Measurements from ENCODE around the gene TMCO1. TPM values are rescaled to one million over a fixed set of nuclear protein-coding genes. Genes with fewer than 3 reads are reported as not detected.

The TMCO1 gene
- total RNA-seq, 1 experiment from 2014 or later, result 64.1 TPM

DNA sequence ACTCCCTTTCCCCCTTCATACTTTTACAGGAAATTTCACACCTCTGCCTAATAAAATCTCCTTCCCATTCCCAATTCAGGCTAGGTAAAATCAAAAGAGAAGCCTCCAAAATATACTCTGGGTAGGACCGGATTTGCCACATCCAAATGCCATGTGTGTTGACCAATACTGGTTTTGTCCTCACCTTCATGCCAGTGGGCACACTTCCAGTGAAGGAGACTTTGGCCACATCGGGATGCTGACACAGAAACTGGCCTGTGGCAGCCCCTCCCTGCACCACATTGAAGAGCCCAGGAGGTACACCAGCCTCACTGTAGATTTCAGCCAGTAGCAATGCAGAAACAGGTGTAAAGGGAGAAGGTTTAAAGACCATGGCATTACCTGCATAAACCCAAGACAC is 88.4 kb downstream of the TMCO1 start:
- Histone ChIP-seq H3K79me2 (ENCODE audit: low read depth) (no peaks in the 10 kb centered on the region), H4K20me1 (ENCODE audit: insufficient read depth) (no peaks in the 10 kb centered on the region), H3K9me3 (ENCODE audit: insufficient read depth, low read depth) (no peaks in the 10 kb centered on the region), H2AFZ (no peak overlapping the region), H3K9me2 (ENCODE audit: insufficient read depth) (no peaks in the 10 kb centered on the region), H3K4me3 (no peak overlapping the region), H3K27ac (no peak overlapping the region), H3K4me1 (replicated peaks; ENCODE audit: insufficient read depth) (no peaks in the 10 kb centered on the region), H3K27me3 (ENCODE audit: insufficient read depth, low read depth) (no peaks in the 10 kb centered on the region), H3K4me2 (no peak overlapping the region), H3F3A (ENCODE audit: insufficient read depth, low read depth) (no peaks in the 10 kb centered on the region), H3K36me3 (ENCODE audit: low read depth) (peaks cover 28% of the 10 kb centered on the region)
- no TSS peak for BruUV-seq (replicated peaks)
- DNase-seq, result no peak
- TF ChIP-seq, protein P1, sequence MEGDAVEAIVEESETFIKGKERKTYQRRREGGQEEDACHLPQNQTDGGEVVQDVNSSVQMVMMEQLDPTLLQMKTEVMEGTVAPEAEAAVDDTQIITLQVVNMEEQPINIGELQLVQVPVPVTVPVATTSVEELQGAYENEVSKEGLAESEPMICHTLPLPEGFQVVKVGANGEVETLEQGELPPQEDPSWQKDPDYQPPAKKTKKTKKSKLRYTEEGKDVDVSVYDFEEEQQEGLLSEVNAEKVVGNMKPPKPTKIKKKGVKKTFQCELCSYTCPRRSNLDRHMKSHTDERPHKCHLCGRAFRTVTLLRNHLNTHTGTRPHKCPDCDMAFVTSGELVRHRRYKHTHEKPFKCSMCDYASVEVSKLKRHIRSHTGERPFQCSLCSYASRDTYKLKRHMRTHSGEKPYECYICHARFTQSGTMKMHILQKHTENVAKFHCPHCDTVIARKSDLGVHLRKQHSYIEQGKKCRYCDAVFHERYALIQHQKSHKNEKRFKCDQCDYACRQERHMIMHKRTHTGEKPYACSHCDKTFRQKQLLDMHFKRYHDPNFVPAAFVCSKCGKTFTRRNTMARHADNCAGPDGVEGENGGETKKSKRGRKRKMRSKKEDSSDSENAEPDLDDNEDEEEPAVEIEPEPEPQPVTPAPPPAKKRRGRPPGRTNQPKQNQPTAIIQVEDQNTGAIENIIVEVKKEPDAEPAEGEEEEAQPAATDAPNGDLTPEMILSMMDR (conservative IDR thresholded peaks at IDR 0.05), result no peak
- no peak for TF ChIP-seq EZH2 (IDR thresholded peaks at IDR 0.05; ENCODE audit: low read depth)
- ChIA-PET POLR2A (ENCODE audit: unreplicated experiment) (no interaction called here), CTCF (no interaction called here)
- intact Hi-C loops (cut with micrococcal nuclease; ENCODE audit: unreplicated experiment), result loop anchor here (1.0 kb wide), 1 partner anchor 9 kb away; no protein-coding TSS in a partner anchor

DNA sequence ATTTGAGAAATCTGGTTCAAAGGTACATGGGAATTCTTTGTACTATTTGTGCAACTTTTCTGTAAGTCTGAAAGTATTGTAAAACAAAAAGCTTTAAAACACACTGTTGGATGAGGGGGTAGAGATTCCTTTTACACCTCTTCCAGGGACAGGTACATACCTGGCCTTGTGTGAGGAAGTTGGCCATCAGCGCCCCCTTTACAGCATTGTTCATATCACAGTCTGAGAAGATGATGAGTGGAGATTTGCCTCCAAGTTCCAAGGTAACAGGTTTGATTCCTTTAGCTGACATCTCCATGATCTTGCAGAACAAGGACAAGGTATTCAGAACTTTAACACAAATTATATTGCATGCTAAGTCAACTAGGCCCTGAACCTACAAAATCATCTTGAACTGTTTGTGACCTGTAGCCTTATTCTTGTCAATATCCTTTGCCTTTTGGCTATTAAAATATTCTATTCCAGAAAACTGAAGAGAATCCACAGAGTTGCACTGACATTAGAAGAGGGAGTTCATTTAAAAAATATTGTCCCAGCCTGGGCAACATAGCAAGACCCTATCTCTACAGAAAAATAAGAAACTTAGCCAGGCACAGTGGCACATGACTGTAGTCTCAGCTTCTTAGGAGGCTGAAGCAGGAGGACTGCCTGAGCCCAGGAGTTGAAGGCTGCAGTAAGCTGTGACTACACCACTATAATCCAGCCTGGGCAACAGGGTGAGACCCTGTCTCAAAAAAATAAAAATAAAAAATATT is 89.2 kb downstream of the TMCO1 start:
- Histone ChIP-seq H3K27me3 (ENCODE audit: insufficient read depth, low read depth) (no peaks in the 10 kb centered on the region), H3K9me3 (ENCODE audit: insufficient read depth, low read depth) (no peaks in the 10 kb centered on the region), H3K79me2 (ENCODE audit: low read depth) (no peaks in the 10 kb centered on the region), H3K4me1 (replicated peaks; ENCODE audit: insufficient read depth) (no peaks in the 10 kb centered on the region), H2AFZ (no peak overlapping the region), H3K4me3 (no peak overlapping the region), H3K36me3 (ENCODE audit: low read depth) (peaks cover 28% of the 10 kb centered on the region), H3F3A (ENCODE audit: insufficient read depth, low read depth) (no peaks in the 10 kb centered on the region), H4K20me1 (ENCODE audit: insufficient read depth) (no peaks in the 10 kb centered on the region), H3K9me2 (ENCODE audit: insufficient read depth) (no peaks in the 10 kb centered on the region), H3K4me2 (no peak overlapping the region), H3K27ac (no peak overlapping the region)
- POLR2A ChIA-PET (ENCODE audit: unreplicated experiment), result no interaction called here
- TF ChIP-seq, protein P1 (conservative IDR thresholded peaks at IDR 0.05), result no peak
- TF ChIP-seq EZH2 (IDR thresholded peaks at IDR 0.05; ENCODE audit: low read depth), result no peak
- intact Hi-C loops (cut with micrococcal nuclease; ENCODE audit: unreplicated experiment), result loop anchor here (1.0 kb wide), 1 partner anchor 10 kb away; no protein-coding TSS in a partner anchor
- DNase-seq, result no peak
- no TSS peak for BruUV-seq (replicated peaks)
- CTCF ChIA-PET, result no interaction called here

DNA sequence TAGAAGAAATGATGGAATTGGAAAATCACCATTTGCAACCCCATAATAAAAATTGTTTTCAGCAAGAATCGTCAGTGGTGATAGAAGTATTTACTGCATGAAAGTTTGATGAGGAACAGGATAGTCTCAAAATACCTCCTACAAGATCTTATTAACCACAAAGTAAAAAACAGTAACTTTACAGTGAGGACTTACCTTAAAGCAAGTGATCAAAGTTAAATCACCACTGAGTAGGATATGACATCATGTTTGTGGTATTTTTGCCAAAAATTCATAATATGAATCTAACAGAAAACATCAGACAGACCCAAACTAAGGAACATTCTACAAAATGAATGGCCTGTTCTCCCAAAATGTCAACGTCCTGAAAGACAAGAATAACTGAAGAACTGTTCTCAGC is 90.2 kb downstream of the TMCO1 start:
- Histone ChIP-seq H3K4me2 (no peak overlapping the region), H3K79me2 (ENCODE audit: low read depth) (no peaks in the 10 kb centered on the region), H3K9me2 (ENCODE audit: insufficient read depth) (no peaks in the 10 kb centered on the region), H3K4me1 (replicated peaks; ENCODE audit: insufficient read depth) (no peaks in the 10 kb centered on the region), H3F3A (ENCODE audit: insufficient read depth, low read depth) (no peaks in the 10 kb centered on the region), H3K27ac (no peak overlapping the region), H3K27me3 (ENCODE audit: insufficient read depth, low read depth) (no peaks in the 10 kb centered on the region), H4K20me1 (ENCODE audit: insufficient read depth) (no peaks in the 10 kb centered on the region), H3K9me3 (ENCODE audit: insufficient read depth, low read depth) (no peaks in the 10 kb centered on the region), H3K36me3 (ENCODE audit: low read depth) (peaks cover 28% of the 10 kb centered on the region), H2AFZ (no peak overlapping the region), H3K4me3 (no peak overlapping the region)
- intact Hi-C loops (cut with micrococcal nuclease; ENCODE audit: unreplicated experiment), result no loop called here
- BruUV-seq (replicated peaks), result no TSS peak
- ChIA-PET CTCF (no interaction called here), POLR2A (ENCODE audit: unreplicated experiment) (no interaction called here)
- TF ChIP-seq, protein P1 (conservative IDR thresholded peaks at IDR 0.05), result no peak
- no peak for TF ChIP-seq EZH2 (IDR thresholded peaks at IDR 0.05; ENCODE audit: low read depth)
- DNase-seq, result no peak

Other genes with a start within 250 kb of the TMCO1 start
- gene LRRC52, start 224.9 kb downstream of the TMCO1 start, total RNA-seq (2021), result not detected in 2 replicates
- gene MGST3, start 137.6 kb downstream of the TMCO1 start, total RNA-seq (2021), result 67.2 and 90.1 TPM in 2 replicates
- gene ALDH9A1, start 70.3 kb downstream of the TMCO1 start, total RNA-seq (2021), result 31.8 and 42.5 TPM in 2 replicates
- gene UCK2, start 58.7 kb upstream of the TMCO1 start, total RNA-seq (2021), result 54.8 and 59.9 TPM in 2 replicates